T-helper 1 cell (primary cell): Measurements from ENCODE around the gene MUC12.
A peak's percentile ranks its signal among the peaks of the same experiment; 100 is the strongest.
"Not testable (repeated sequence)": the region's sequence is repeated elsewhere in the genome, so short reads cannot be mapped to it uniquely, and the experiment has no call there.

Experiments
- DNase-seq, 5 donors: peaks; one replicate each; pipeline ENCODE4 v3.0.0-alpha.2; 2012 to 2020
- total RNA-seq, 4 donors: gene quantifications; one replicate each; lab custom pipeline; 2026; lab: John Stamatoyannopoulos, UW

MUC12 gene
- total RNA-seq, result 0.31 to 1.1 (median 0.68) reads per million in 4 donors

DNA sequence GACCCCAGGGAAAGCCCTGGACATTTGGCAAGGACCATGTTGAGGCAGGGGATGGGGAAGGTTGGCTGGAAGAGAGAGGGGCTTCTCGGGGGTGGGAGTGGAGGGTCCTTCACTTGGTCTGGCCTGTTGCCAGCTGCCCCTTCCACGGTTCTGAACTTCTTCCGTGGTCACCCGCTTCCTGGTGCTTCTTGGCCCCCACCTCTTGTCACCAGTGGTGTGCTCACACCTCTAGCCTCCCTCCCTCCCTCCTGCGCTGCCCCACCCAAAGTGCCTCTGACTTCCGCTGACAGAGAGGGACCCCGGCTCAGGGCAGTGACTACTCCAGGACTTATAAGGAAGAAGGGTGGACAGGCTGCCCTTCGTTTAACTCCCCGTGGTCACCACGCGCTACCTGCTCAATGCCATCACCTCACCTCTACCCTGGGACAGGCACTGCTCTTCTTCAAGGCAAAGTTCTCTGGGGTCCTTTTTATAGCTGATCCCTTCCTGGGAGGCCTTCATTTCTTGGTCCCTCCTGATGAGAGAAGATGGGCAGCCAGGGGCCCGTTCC is at the start of gene MUC12:
MUC12 (plus strand) TSS at position 500 of the 550 bp plus-strand sequence. CDS start 58 bp downstream, outside the sequence.
- no peak for DNase-seq

DNA sequence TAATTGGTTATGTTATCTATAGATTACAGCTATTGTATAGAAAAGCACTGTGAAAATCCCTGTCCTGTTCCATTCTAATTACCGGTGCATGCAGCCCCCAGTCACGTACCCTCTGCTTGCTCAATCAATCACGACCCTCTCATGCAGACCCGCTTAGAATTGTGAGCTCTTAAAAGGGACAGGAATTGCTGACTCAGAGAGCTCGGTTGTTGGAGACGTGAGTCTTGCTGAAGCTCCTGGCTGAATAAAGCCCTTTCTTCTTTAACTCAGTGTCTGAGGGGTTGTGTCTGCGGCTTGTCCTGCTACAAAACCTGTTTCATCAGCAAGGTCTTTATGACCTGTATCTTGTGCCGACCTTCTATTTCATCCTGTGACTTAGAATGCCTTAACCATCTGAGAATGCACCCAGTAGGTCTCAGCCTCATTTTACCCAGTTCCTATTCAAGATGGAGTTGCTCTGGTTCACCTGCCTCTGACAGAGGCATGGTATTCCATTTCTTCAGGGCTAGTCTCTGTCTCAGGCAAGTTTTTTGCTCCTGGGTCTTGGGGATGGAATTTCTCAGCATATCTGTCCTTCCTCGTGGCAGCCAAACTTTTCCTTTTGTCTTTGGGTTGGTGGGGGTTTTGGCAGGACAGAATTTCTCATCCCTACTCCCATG is 49.5 kb upstream of the MUC12 start:
- DNase-seq, result not testable (repeated sequence)

GRCh38 chr7:100921039-100921438 is 48.3 kb upstream of the MUC12 start:
- DNase-seq, result no peak

GRCh38 chr7:100923616-100924015 is 45.7 kb upstream of the MUC12 start:
- not testable (repeated sequence) for DNase-seq

DNA sequence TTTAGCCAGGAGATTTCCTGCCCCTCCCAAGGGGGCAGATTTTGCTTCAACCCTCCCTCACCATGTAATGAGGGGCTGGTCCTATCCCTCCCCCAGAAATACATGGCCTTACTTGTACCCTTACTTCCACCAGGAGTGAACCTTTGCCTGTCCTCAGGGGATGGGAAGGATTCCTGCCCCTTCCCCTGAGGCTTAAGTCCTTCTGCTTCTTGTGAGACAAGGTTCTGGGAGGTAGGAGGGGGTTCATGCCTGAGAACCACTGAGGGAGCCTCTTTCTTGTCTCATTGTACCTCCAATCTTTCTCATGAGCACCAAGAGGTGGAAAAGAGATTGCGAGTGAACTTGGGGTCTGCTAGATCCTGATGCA is 39.6 kb upstream of the MUC12 start:
- DNase-seq, result no peak

- no peak for DNase-seq
These were observed 35.6 kb upstream of the MUC12 start for GRCh38 chr7:100933734-100934133.

DNA sequence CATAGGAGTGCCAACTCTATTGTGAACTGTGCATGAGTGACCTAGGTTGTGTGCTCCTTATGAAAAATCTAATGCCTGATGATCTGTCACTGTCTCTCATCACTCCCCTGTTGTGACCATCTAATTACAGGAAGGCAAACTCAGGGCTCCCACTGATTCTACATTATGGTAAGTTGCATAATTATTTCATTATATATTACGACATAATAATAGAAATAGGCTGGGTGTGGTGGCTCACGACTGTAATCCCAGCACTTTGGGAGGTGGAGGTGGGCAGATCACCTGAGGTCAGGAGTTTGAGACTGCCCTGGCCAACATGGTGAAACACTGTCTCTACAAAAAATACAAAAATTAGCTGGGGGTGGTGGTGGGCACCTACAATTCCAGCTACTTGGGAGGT is 34.0 kb upstream of the MUC12 start:
- not testable (repeated sequence) for DNase-seq

DNA sequence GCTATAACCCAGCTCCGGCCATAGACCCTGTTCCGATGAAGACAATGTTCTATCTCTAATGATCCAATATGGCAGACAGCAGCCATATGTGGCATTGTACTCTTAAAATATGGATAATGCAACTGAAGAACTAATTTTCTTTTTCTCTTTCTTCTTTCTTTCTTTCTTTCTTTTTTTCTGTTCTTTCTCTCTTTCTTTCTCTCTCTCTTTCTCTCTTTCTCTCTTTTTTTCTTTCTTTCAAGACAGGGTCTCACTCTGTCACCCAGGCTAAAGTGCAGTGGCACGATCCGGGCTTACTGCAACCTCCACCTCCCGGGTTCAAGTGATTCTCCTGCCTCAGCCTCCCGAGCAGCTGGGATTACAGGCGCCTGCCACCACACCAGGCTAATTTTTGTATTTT is 33.2 kb upstream of the MUC12 start:
- DNase-seq, result not testable (repeated sequence)

DNA sequence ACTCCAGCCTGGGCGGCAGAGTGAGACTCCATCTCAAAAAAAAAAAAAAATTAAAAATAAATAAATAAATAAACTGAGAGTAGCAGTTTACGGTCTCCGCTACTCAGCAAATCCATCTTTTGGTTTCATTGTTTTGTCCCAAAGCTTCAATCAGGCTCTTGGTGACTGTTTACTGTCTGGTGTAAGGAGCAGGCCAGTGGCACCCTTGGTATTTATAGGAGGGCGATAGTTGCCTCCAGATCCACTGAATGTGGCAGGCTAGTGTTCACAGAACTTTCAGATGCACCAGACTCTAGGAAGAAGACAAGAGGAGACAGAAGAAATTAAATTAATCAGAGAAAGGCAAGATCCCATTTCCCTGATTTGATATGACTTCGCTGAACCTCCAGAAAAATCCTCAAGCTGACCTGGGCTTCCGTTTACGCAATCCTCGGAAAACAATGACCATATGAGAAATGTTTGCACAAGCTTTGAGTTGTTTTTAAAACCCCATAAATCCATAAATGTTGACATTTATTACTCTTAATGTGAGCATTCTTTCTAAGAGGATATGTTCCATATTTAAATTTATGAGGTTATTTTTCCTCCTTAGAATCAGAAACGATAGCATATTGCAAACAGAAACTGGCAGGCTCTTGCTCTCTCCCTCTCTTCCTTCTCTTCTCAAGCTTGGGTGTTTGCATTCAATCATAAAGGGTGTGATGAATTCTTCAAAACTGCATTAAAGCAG is 27.2 kb upstream of the MUC12 start:
- DNase-seq, result no peak

DNA sequence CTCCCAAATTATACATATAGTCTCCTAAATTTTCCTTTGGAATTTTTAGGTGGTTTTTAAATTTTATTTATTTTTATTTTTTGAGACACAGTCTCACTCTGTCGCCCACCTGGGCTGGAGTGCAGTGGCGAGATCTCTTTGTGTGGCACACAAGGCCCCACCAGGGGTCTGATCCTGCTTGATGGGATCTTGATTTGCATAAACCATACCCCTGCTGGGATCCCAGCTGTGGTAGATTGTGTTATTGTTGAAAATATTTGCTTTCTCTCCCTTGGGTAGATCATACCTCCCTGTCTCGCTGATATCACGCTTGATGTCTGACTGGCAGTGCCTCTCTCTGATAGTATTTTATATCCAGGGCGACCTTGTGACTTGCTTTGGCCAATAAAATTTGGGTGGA is 25.7 kb upstream of the MUC12 start:
- DNase-seq, result no peak

- no peak for DNase-seq
These were observed 25.2 kb upstream of the MUC12 start for GRCh38 chr7:100944138-100944537.

GRCh38 chr7:100946111-100946510 is 23.3 kb upstream of the MUC12 start:
- DNase-seq, result no peak

GRCh38 chr7:100946766-100947365 is 22.5 kb upstream of the MUC12 start:
- no peak for DNase-seq

GRCh38 chr7:100947792-100948191 is 21.6 kb upstream of the MUC12 start:
- DNase-seq, result no peak

DNA sequence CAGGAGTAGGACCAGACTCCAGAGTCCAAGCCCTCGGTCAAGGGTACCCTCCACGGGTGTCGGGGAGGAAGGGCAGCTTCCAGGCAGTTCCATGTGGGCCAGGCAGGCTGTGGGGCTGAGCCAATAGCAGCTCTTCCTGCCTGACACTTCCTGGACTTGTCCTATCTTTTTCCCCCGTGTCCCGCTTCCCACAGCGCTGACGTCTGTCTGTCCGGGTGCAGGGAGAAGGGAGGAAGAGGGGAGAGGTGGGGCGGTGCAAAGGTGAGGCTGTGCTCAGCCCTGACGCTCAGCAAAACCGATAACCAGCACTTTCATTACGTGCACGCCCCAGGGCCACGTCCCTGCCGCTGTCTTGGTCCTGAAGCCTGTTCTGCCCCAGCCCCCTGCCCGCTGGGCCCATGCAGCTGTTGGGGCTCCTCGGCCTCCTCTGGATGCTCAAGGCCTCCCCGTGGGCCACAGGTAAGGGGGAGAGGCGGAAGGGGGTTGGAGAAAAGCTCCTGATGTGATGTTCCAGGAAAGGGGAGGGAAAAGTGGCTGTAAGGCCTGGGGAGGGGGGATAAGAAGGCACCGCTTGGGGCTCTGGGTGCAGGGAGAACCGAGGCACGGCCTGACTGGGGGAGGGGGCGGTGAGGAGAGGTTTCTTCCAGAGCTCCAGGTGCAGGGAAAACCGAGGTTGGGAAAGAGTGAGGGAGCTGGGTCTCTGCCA is 20.0 kb upstream of the MUC12 start, which contains the start of gene MUC3A:
MUC3A (plus strand) TSS at position 308 of the 706 bp plus-strand sequence; CDS start at position 399, 91 bp downstream.
- DNase-seq, result no peak

DNA sequence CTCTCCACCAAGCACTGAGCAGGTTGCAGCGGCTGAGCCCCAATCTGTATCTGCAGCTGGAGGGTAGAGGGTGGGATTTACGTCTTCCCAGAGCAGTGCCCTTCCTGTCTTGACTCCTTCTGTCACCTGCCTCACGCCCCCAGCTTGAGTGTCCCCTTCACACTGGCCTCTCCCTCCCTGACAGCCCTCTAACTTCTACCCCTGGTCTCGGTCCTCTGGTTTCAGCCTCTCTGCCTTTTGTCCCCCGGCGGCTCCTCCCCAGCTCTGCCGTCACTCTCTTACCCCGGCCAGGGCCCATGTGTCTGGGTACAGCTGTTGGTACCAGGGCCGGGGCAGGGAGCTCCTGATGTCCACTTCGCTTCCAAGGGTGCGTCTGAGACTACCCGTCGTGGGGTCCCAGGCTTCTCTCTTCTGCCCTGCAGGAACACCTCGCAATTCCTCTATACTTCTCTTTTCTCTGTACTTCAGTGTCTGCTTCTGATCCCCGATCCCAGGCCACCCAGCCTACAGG is 19.4 kb upstream of the MUC12 start:
- DNase-seq, result no peak

GRCh38 chr7:100951172-100951571 is 18.2 kb upstream of the MUC12 start:
- no peak for DNase-seq

GRCh38 chr7:100951888-100952560 is 17.3 kb upstream of the MUC12 start:
- no peak for DNase-seq

- DNase-seq, result no peak
These were observed 16.7 kb upstream of the MUC12 start for GRCh38 chr7:100952641-100953040.

DNA sequence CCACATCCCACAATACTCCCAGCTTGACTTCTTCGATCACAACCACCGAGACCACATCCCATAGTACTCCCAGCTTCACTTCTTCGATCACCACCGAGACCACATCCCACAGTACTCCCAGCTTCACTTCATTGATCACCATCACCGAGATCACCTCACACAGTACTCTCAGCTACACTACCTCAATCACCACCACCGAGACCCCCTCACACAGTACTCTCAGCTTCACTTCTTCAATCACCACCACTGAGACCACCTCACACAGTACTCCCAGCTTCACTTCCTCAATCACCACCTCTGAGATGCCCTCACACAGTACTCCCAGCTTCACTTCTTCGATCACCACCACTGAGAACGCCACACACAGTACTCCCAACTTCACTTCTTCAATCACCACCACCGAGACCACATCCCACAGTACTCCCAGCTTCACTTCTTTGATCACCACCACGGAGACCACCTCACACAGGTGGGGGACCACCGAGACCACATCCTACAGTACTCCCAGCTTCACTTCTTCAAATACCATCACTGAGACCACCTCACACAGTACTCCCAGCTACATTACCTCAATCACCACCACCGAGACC is 11.4 kb upstream of the MUC12 start:
- DNase-seq, result peak in 1 of 5 donors; percentile 45

DNA sequence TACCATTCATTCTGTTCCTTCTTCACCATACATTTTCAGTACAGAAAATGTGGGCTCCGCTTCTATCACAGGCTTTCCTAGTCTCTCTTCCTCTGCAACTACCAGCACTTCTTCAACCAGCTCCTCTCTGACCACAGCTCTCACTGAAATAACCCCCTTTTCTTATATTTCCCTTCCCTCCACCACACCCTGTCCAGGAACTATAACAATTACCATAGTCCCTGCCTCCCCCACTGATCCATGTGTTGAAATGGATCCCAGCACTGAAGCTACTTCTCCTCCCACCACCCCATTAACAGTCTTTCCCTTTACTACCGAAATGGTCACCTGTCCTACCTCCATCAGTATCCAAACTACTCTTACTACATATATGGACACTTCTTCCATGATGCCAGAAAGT is 9.5 kb upstream of the MUC12 start:
- DNase-seq, result no peak

- no peak for DNase-seq
These were observed 6.8 kb upstream of the MUC12 start for GRCh38 chr7:100962537-100962936.
